HG02884 (cell line): ENCODE data around the gene PRR15L.

Experiments used
- ATAC-seq: cut with Tn5 transposase; IDR thresholded peaks from one replicate; pipeline ENCODE4 v1.9.1; 2021; ENCODE audit warnings: mild to moderate bottlenecking, moderate library complexity; ENCODE audit not compliant: unreplicated experiment

PRR15L gene

GRCh38 chr17:47907932-47908562, 49.6 kb downstream of the PRR15L start:
- ATAC-seq = no peak

GRCh38 chr17:47906443-47906842, 51.2 kb downstream of the PRR15L start:
- no peak for ATAC-seq

- no peak for ATAC-seq
These were observed 52.4 kb downstream of the PRR15L start for GRCh38 chr17:47905221-47905733.

GRCh38 chr17:47902039-47902744, 55.5 kb downstream of the PRR15L start:
- no peak for ATAC-seq
